HG03060 (cell line): ENCODE measurements around the gene PSMC3IP.
"Not testable (repeated sequence)": the region's sequence is repeated elsewhere in the genome, so short reads cannot be mapped to it uniquely, and the experiment has no call there.

Experiments
- ATAC-seq: cut with Tn5 transposase; IDR thresholded peaks from one replicate; pipeline ENCODE4 v1.9.1; 2021; ENCODE audit warnings: low read depth, moderate number of reproducible peaks; ENCODE audit not compliant: unreplicated experiment

PSMC3IP gene

GRCh38 chr17:42541041-42541833, 36.3 kb downstream of the PSMC3IP start:
- no peak for ATAC-seq

- not testable (repeated sequence) for ATAC-seq
Observed at GRCh38 chr17:42540558-42540957, 37.0 kb downstream of the PSMC3IP start.

GRCh38 chr17:42538482-42538881, 39.0 kb downstream of the PSMC3IP start:
- no peak for ATAC-seq

- ATAC-seq = no peak
Observed at GRCh38 chr17:42537826-42538451, 39.6 kb downstream of the PSMC3IP start.

- no peak for ATAC-seq
Observed at GRCh38 chr17:42537156-42537805, 40.2 kb downstream of the PSMC3IP start.

GRCh38 chr17:42536372-42537155, 41.0 kb downstream of the PSMC3IP start:
- ATAC-seq = peak; percentile 28

GRCh38 chr17:42536048-42536371, 41.5 kb downstream of the PSMC3IP start, which contains the start of gene NAGLU:
NAGLU (plus strand) TSS chr17:42536241; CDS start chr17:42536273, 32 bp downstream.
- peak; percentile 50 for ATAC-seq

- no peak for ATAC-seq
Observed at GRCh38 chr17:42535155-42536047, 42.1 kb downstream of the PSMC3IP start.

- no peak for ATAC-seq
Observed at GRCh38 chr17:42531455-42532354, 45.8 kb downstream of the PSMC3IP start.

- ATAC-seq = no peak
Observed at GRCh38 chr17:42530952-42531454, 46.5 kb downstream of the PSMC3IP start.

- no peak for ATAC-seq
Observed at GRCh38 chr17:42529061-42529460, 48.5 kb downstream of the PSMC3IP start.

- ATAC-seq = no peak
Observed at GRCh38 chr17:42527932-42528331, 49.6 kb downstream of the PSMC3IP start.

GRCh38 chr17:42526031-42526444, 51.5 kb downstream of the PSMC3IP start:
- ATAC-seq = no peak

GRCh38 chr17:42525221-42525620, 52.3 kb downstream of the PSMC3IP start:
- no peak for ATAC-seq

GRCh38 chr17:42522798-42523278, 54.7 kb downstream of the PSMC3IP start:
- ATAC-seq = no peak
